Measurements from ENCODE around the gene TRPM2. TPM values are rescaled to one million over a fixed set of nuclear protein-coding genes. Genes with fewer than 3 reads are reported as not detected.

Gene TRPM2
- total RNA-seq, 4 donors from 2014 or later = 1.0 to 3.3 (median 3.1) TPM

GRCh38 chr21:44463724-44464123 lies 110.3 kb downstream of the TRPM2 start:
- no peak for ATAC-seq
- H3K36me3 ChIP-seq = peaks cover 0 to 14% of the 10 kb centered on the region in 2 donors
- H3K4me3 ChIP-seq = no peak overlapping the region
- no peaks in the 10 kb centered on the region for H3K9me3 ChIP-seq
- H3K4me1 ChIP-seq = peaks cover 0 to 8% (median 0%) of the 10 kb centered on the region in 3 donors
- WGBS, 2 donors (ENCODE audit: low coverage in 1 of 2) = 34% methylated on average over 18 of the region's 30 CpGs; no CpG with 5 or more reads in 1 of the 2 donors
- H3K27ac ChIP-seq = no peak overlapping the region
- H3K27me3 ChIP-seq = no peaks in the 10 kb centered on the region
- no peak for TF ChIP-seq EP300 (IDR thresholded peaks at IDR 0.05)
- TF ChIP-seq POLR2AphosphoS5 (IDR thresholded peaks at IDR 0.05) = no peak
- TF ChIP-seq POLR2A (IDR thresholded peaks at IDR 0.05) = no peak
- TF ChIP-seq CTCF (IDR thresholded peaks at IDR 0.05) = no peak

GRCh38 chr21:44464351-44464750 lies 110.9 kb downstream of the TRPM2 start:
- Histone ChIP-seq H3K4me3 (no peak overlapping the region), H3K9me3 (no peaks in the 10 kb centered on the region), H3K36me3 (peaks cover 0 to 7% of the 10 kb centered on the region in 2 donors), H3K4me1 (peaks cover 0 to 8% (median 0%) of the 10 kb centered on the region in 3 donors), H3K27me3 (no peaks in the 10 kb centered on the region), H3K27ac (no peak overlapping the region)
- no peak for TF ChIP-seq POLR2AphosphoS5 (IDR thresholded peaks at IDR 0.05)
- TF ChIP-seq EP300 (IDR thresholded peaks at IDR 0.05) = no peak
- no peak for TF ChIP-seq POLR2A (IDR thresholded peaks at IDR 0.05)
- TF ChIP-seq CTCF (IDR thresholded peaks at IDR 0.05) = no peak
- ATAC-seq = no peak
- 100% methylated on average over 1 of the region's 12 CpGs; no CpG with 5 or more reads in 1 of the 2 donors for WGBS, 2 donors (ENCODE audit: low coverage in 1 of 2)

GRCh38 chr21:44466351-44466954 lies 113.0 kb downstream of the TRPM2 start:
- TF ChIP-seq POLR2A (IDR thresholded peaks at IDR 0.05) (no peak), POLR2AphosphoS5 (IDR thresholded peaks at IDR 0.05) (no peak), EP300 (IDR thresholded peaks at IDR 0.05) (no peak), CTCF (IDR thresholded peaks at IDR 0.05) (no peak)
- H3K27ac ChIP-seq = no peak overlapping the region
- no peaks in the 10 kb centered on the region for H3K36me3 ChIP-seq
- no peaks in the 10 kb centered on the region for H3K9me3 ChIP-seq
- H3K4me1 ChIP-seq = peaks cover 0 to 8% (median 0%) of the 10 kb centered on the region in 3 donors
- H3K27me3 ChIP-seq = no peaks in the 10 kb centered on the region
- H3K4me3 ChIP-seq = no peak overlapping the region
- ATAC-seq = no peak
- WGBS, 2 donors (ENCODE audit: low coverage in 1 of 2) = 86% methylated on average over 2 of the region's 16 CpGs; no CpG with 5 or more reads in 1 of the 2 donors

GRCh38 chr21:44466996-44467858 lies 113.8 kb downstream of the TRPM2 start:
- no peak overlapping the region for H3K4me3 ChIP-seq
- no peaks in the 10 kb centered on the region for H3K9me3 ChIP-seq
- no peak overlapping the region for H3K27ac ChIP-seq
- no peaks in the 10 kb centered on the region for H3K27me3 ChIP-seq
- WGBS, 2 donors (ENCODE audit: low coverage in 1 of 2) = 85 to 97% methylated on average over 4 to 15 of the region's 36 CpGs
- peaks cover 0 to 8% (median 0%) of the 10 kb centered on the region in 3 donors for H3K4me1 ChIP-seq
- no peaks in the 10 kb centered on the region for H3K36me3 ChIP-seq
- TF ChIP-seq EP300 (IDR thresholded peaks at IDR 0.05) = no peak
- TF ChIP-seq POLR2AphosphoS5 (IDR thresholded peaks at IDR 0.05) = no peak
- ATAC-seq = no peak

DNA sequence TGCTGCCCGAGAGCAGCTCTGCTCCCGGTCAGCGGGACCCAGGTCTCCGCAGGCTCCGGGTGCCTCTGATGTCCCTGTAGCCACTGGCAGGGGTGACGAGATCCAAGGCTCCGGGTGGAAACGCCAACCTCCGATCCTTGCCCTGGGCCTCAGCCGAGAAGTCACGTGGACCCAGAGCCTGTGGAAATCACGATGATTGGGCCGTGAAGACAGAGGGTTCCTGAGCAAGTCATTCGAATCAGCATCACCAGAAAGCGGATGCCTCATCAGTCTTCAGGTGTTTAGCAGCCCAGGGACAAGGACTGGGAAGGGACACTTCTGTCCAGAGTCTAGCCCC lies 114.4 kb downstream of the TRPM2 start:
- ATAC-seq = no peak
- no CpG with 5 or more reads among the region's 15 CpGs for WGBS, 2 donors (ENCODE audit: low coverage in 1 of 2)
- no peak overlapping the region for H3K27ac ChIP-seq

More for the DNA sequence above, 114.4 kb downstream of the TRPM2 start:
- Histone ChIP-seq H3K4me1 (peaks cover 0 to 8% (median 0%) of the 10 kb centered on the region in 3 donors), H3K27me3 (no peaks in the 10 kb centered on the region), H3K36me3 (no peaks in the 10 kb centered on the region), H3K9me3 (no peaks in the 10 kb centered on the region), H3K4me3 (no peak overlapping the region)
- TF ChIP-seq EP300 (IDR thresholded peaks at IDR 0.05) = no peak
